SKM-1 treated with dmso at 0.1 percent for 144 hours (cell line): ENCODE measurements around the gene FBXO28.
"Not testable (repeated sequence)": the region's sequence is repeated elsewhere in the genome, so short reads cannot be mapped to it uniquely, and the experiment has no call there.

Experiments used
- DNase-seq: peaks from one replicate; lab custom pipeline; 2025; ENCODE audit not compliant: unreplicated experiment; lab: John Stamatoyannopoulos, UW

Gene FBXO28

DNA sequence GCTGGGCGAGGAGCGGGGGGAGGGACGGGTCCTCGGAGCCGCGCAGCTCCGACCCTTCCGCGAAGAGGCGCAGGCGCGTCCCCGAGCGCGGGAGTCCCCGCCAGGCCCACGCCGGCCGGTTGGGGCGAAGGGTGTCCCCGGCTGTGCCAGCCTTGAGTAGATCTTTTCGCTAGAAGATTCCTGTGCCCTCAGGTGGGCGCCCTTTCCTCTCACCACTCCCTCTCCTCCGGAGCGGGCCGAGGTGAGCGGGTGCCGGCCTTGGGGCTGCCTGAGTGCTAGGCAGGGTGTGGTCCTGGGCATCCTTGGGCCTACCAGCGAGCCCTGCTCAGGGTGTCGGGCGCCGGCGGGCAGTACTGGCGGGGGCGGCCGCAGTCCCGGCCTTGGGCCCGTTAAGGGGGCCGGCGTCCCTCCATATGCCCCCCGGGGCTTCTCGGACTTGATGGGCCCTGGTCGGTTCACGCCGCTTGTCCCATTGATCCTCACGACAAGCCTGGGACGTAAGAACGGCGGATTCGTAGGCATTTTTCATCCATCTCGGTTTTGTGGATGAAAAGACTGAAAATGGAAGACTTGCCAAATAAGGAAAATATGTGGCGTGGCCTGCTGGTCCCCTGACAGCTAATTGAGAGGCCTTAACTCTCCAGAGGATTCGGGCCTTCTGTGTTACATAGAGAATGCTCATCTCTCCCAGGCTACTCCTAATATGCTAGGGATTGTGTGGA lies 69.8 kb downstream of the FBXO28 start:
- DNase-seq: peak; percentile 58

DNA sequence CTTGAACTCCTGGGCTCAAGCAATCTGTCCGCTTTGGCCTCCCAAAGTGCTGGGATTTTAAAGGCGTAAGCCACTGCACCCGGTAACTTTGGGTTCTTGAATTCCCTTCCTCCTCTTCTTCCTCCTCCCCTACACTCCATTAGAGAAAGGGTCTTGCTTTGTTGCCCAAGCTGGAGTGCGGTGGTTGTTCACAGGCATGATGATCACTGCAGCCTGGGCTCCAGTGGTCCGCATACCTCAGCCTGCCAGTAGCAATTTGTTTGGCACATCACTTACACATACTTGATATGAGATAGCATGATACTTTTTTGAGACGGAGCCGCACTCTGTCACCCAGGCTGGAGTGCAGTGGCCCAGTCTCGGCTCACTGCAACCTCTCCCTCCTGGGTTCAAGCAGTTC lies 71.3 kb downstream of the FBXO28 start:
- no peak for DNase-seq

- no peak for DNase-seq
These were observed 74.4 kb downstream of the FBXO28 start for GRCh38 chr1:224188286-224188685.

DNA sequence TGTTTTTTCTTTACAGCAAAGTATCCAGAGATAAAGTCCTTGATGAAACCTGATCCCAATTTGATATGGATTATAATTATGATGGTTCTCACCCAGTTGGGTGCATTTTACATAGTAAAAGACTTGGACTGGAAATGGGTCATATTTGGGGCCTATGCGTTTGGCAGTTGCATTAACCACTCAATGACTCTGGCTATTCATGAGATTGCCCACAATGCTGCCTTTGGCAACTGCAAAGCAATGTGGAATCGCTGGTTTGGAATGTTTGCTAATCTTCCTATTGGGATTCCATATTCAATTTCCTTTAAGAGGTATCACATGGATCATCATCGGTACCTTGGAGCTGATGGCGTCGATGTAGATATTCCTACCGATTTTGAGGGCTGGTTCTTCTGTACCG lies 75.7 kb downstream of the FBXO28 start:
- no peak for DNase-seq

GRCh38 chr1:224192082-224192788 lies 78.3 kb downstream of the FBXO28 start:
- DNase-seq: no peak

- no peak for DNase-seq
These were observed 79.5 kb downstream of the FBXO28 start for GRCh38 chr1:224193319-224193966.

GRCh38 chr1:224196813-224197600 lies 83.1 kb downstream of the FBXO28 start:
- DNase-seq: no peak

DNA sequence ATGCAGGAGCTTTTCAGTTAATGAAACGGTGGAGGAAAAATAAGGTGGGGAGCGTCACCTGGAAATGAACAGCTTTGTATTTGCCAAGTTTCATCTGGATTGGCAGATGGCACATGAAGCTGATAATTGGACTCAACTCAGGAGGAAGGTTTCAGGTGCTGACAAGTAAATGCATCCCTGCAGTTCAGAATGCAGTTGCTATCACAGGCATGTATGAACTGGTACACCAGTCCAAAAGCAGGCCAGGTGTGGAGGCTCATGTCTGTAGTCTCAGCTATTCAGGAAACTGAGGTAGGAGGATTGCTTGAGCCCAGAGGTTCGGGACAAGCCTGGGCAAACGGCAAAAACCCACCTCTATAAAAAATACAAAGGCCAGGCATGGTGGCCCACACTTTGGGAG lies 84.7 kb downstream of the FBXO28 start:
- DNase-seq: no peak

GRCh38 chr1:224199679-224200078 lies 85.8 kb downstream of the FBXO28 start:
- DNase-seq: no peak

DNA sequence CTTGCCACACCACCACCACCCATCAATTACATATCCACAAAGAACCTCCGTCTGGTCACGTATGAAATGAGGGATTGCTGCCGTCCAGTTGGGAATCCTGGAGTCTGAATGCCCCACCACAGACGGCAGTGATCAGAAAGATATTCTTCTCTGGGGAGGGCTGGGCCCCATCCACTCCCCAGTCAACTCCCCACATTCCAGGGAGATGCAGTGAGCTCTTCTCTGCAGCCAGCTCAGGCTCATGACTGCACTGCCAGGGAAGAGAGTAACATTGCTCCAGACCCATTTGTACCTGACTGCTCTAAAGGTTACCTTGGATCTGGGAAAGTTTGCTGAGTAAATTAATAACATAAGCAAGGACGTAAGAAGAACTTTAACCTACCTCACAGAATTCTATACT lies 87.5 kb downstream of the FBXO28 start:
- DNase-seq: no peak

GRCh38 chr1:224201853-224202252 lies 87.9 kb downstream of the FBXO28 start:
- no peak for DNase-seq

DNA sequence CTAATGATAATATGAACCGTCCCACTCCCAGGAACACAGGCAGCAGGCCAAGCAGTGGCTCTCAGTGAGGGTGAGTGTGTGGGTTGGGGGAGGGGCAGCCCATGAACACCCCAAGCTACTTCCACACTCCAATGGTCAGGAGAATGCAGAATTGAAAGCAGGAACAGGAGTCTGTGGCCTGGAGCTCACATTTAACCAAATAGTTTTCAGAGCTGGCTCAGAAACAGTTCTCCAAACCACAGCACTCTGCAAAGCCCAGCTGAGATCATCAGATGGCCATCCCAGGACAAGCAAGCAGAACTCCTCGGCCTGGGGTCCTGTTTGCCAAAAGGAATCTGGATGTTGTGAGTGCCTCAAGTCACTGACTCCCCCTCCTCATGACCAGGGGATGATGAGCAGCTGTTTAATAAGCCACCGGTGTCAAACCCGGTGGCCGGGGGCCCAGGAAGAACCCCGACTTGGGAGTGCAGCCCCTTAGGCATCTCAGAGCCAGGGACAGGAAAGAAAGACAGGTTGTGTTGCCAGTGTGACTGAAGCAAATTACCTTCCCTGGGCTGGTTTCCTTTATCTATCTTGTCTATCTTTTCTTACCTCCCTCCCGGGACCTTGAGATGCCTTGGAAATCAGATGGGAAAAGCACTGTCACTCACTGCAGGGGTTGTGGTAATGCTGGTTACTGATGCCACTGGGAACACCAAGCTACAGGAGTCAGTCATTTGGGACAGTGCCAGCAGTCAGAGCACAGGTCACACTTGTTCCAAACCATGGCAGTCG lies 89.5 kb downstream of the FBXO28 start:
- DNase-seq: peak; percentile 85

DNA sequence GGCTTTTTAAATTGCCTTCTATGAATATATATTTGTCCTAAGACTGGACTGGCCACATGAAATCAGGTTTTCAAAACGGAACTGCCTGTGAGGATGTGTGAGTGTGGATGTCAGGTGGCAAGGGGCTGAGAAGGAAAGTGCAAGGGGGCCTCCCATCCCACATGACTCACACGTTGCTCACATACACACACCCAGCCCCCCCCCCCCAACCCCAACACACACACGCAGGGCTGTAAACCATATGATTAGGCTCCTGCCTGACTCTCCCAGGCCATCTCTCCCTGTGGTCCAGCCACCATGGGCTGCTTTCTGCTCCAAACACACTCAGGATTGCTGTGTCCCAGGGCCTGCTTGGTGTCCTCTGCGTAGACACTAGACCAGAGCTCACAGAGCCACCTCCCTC lies 91.5 kb downstream of the FBXO28 start:
- DNase-seq: peak; percentile 51

DNA sequence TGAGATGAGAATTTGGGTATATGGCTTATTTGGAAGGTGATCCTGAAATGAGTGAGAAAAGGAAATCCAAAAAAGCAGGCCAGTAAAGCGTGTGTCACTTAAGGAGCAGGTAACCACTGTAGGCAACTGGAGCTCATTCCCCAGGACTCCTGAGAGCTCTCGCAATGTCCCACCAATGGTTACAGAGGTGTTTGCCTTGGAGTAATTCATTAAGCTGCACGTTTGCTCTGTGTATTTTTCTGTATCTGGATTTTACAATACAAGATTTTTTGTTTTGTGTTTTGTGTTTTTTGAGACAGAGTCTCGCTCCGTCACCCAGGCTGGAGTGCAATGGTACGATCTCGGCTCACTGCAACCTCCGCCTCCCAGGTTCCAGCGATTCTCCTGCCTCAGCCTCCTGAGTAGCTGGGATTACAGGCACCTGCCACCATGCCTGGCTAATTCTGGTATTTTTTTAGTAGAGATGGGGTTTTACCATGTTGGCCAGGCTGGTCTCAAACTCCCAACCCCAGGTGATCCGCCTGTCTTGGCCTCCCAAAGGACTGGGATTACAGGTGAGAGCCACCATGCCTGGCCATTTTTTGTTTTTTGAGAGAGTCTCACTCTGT lies 92.1 kb downstream of the FBXO28 start:
- not testable (repeated sequence) for DNase-seq

DNA sequence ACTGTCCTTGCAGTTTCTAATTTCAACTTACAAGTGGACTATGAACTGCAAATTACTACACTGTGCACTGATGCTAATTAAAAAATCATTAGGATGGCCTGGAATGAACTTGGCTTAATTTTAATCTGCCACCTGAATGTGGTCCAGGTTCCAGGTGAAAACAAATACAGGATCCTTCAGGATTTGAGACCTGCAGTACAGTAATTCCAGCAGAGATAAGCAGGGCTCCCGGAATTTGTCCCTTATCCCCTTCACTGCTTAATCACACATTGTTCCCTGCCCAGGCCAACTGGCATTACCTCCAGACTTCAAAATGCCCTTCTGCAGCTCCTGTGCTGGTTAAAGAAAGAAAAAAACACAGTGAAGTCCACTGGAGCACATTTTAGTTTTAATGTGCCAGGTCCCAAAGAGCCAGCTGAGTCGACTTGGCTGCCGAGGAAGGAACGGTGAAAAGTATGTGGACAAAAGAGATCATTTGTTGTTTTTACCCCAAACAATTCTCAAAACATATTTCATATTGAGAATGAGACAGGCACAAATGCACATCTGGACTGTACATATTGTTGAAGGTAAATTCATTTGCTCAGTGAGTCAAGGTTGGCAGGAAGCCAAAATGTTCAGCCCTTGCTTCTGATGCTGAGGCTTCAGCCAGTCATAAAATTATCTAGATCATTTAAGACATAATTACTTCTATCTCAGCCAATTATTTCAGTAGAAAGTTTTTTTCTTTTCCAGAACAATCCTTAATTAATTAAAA lies 97.5 kb downstream of the FBXO28 start:
- DNase-seq: no peak
